HFFc6 (cell line): ENCODE measurements around the gene PTCHD4. TPM values are rescaled to one million over a fixed set of nuclear protein-coding genes. Genes with fewer than 3 reads are reported as not detected.
"Not testable (repeated sequence)": the region's sequence is repeated elsewhere in the genome, so short reads cannot be mapped to it uniquely, and the experiment has no call there.

Experiments used
- DNase-seq: peaks from one replicate; pipeline ENCODE4 v3.0.0-alpha.2; 2018
- H3K27ac Mint-ChIP-seq: 2 replicates; pipeline ENCODE4 v1.8.0; 2020; ENCODE audit warnings: mild to moderate bottlenecking, mixed read lengths
- H3K27me3 Mint-ChIP-seq: 2 replicates; pipeline ENCODE4 v1.8.0; 2021; ENCODE audit warnings: mild to moderate bottlenecking, moderate library complexity, mixed read lengths; ENCODE audit not compliant: insufficient read depth
- H3K36me3 Mint-ChIP-seq: 2 replicates; pipeline ENCODE4 v1.8.0; 2021; ENCODE audit warnings: low read depth, mixed read lengths
- H3K4me1 Mint-ChIP-seq: 2 replicates; pipeline ENCODE4 v1.8.0; 2020; ENCODE audit warnings: low read depth, mixed read lengths
- H3K4me3 Mint-ChIP-seq: 2 replicates; pipeline ENCODE4 v1.8.0; 2020; ENCODE audit warnings: mild to moderate bottlenecking, moderate library complexity, mixed read lengths
- H3K9me3 Mint-ChIP-seq: 2 replicates; pipeline ENCODE4 v1.8.0; 2020; ENCODE audit warnings: mild to moderate bottlenecking, mixed read lengths
- total RNA-seq, 6 experiments: library from RNA; stranded (reverse); fragmentation: NEBNext Ultra II Directional; extraction: Animal tissue kit (Norgen Biotek cat#: 25700); gene quantifications; 2 replicates in 1 of 6; 3 replicates in 5 of 6; pipeline ENCODE4 v1.2.3, GENCODE V29; 2021
- TF ChIP-seq, protein P1 (sequence below): fragments of 200-600 bp; sonication (generic); IDR thresholded peaks from 2 replicates; pipeline ENCODE4 v1.5.0; 2021; ENCODE audit warnings: antibody characterized with exemption, mild to moderate bottlenecking

Gene PTCHD4
- total RNA-seq, 6 experiments from 2014 or later = 1.2 to 9.7 (median 8.5) TPM

DNA sequence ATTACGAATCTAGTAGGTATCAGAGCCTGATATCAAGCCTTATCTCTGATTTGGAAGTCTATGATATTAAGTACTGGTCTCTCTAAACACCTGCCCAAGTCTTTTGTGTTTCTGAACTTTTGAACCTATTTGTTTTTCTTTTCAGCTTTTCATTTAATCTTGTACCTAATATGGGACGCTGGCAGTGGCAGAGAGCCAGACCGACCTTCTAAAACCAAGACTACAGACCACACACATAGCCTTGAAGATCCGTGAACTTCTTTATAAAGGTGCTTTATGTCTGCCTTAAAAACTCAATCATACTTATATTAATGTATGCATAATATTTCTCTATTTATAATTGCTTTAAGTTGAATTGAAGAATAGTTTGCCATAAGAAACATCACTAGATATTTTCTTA lies 12.6 kb upstream of the PTCHD4 start:
- Mint-ChIP-seq H3K9me3 (peaks cover 6% of the 10 kb centered on the region; the same call in 1 of the 2 replicates), H3K36me3 (no peaks in the 10 kb centered on the region; the same call in 1 of the 2 replicates), H3K4me3 (no peak overlapping the region), H3K27me3 (peaks cover 3% of the 10 kb centered on the region), H3K27ac (no peak overlapping the region), H3K4me1 (no peaks in the 10 kb centered on the region)
- no peak for DNase-seq
- TF ChIP-seq, protein P1, sequence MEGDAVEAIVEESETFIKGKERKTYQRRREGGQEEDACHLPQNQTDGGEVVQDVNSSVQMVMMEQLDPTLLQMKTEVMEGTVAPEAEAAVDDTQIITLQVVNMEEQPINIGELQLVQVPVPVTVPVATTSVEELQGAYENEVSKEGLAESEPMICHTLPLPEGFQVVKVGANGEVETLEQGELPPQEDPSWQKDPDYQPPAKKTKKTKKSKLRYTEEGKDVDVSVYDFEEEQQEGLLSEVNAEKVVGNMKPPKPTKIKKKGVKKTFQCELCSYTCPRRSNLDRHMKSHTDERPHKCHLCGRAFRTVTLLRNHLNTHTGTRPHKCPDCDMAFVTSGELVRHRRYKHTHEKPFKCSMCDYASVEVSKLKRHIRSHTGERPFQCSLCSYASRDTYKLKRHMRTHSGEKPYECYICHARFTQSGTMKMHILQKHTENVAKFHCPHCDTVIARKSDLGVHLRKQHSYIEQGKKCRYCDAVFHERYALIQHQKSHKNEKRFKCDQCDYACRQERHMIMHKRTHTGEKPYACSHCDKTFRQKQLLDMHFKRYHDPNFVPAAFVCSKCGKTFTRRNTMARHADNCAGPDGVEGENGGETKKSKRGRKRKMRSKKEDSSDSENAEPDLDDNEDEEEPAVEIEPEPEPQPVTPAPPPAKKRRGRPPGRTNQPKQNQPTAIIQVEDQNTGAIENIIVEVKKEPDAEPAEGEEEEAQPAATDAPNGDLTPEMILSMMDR = no peak

DNA sequence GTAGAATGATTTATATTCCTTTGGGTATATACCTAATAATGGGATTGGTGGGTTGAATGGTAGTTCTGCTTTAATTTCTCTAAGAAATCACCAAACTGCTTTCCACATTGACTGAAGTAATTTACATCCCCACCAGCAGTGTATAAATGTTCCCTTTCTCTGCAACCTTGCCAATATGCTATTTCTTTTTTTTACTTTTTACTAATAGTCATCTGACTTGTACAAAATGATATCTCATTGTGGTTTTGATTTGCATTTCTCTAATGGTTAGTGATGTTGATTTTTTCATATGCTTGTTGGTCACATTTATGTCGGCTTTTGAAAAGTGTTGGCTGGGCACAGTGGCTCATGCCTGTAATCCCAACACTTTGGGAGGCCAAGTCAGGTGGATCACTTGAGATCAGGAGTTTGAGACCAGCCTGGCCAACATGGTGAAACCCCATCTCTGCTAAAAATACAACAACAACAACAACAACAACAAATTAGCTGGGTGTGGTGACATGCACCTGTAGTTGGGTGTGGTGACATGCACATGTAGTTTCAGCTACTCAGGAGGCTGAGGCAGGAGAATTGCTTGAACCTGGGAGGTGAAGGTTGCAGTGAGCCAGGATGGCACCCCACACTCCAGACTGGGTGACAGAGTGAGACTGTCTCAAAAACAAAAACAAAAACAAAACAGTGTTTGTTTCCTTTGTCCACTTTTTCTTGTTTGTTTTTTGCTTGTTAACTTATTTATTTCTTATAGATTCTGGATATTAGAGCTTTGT lies 11.2 kb upstream of the PTCHD4 start:
- not testable (repeated sequence) for H3K27me3 Mint-ChIP-seq, H3K4me3 Mint-ChIP-seq, H3K27ac Mint-ChIP-seq, DNase-seq, H3K4me1 Mint-ChIP-seq, H3K36me3 Mint-ChIP-seq, H3K9me3 Mint-ChIP-seq

DNA sequence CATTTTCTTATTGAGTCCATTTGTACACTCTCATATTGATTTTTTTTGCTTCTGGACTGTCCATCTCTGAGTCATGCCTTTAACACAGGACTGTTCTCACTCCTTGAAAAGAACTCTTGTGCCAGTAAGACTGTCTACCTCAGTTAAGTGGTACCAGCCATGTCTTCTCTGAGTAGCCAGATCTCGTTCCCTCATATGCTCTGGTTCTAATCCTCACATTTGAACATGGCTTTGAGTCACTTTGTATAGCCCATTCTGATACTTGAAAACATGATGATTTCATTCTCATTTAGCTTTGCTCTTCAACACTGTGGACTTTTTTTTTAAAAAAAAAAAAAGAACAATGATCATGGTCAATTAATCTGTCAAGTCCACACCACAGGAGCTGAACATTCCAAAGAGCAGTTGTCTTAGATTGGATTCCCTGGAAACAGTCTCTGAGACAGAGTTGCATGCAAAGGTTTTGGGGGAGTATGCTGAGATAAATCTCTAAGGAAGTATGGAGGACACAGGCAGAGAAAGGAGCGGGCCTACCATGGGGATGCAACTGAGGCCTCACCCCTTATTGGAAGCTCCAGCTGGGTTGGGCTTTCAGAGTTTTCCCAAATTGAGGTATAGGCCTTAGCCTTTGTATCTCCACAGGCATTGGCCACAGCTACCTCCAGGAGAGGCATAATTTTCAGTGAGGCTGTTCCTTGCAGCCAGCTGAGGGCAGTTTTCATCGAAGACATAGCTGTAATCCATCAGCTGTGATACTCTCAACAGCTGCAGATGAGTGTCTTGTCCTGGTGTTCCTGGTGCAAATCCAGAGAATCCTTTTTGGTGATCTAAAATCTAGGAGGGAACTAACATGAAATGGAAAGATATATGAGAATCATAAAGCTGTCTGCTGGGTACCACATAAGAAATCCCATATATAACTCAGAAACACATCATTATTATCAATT lies 6.0 kb upstream of the PTCHD4 start:
- DNase-seq = no peak
- TF ChIP-seq, protein P1 = no peak
- no peak overlapping the region for H3K4me3 Mint-ChIP-seq
- no peaks in the 10 kb centered on the region for H3K9me3 Mint-ChIP-seq
- no peak overlapping the region for H3K27ac Mint-ChIP-seq
- H3K27me3 Mint-ChIP-seq = no peaks in the 10 kb centered on the region; the same call in 1 of the 2 replicates
- peaks cover 21% of the 10 kb centered on the region; the same call in 1 of the 2 replicates for H3K4me1 Mint-ChIP-seq
- H3K36me3 Mint-ChIP-seq = no peaks in the 10 kb centered on the region

DNA sequence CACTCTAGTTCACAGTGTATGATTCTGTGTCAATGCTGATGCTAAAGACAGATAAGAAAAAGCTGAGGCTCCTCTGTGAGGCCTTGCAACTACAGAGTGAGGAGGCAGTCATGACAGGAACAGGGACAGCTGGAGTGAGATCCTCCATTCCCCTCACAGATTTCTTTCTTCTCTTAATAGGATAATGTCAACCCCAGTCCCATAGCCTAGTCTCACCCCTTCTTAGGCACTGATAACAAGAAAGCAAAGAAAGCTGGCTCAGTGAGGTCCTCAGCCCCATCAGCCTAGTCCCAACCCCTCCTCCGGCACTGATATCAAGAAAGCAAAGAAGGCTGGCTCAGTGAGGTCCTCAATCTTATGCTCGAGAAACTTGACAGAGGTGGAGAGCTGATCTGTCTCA lies 2.1 kb upstream of the PTCHD4 start:
- no peak for DNase-seq
- H3K27me3 Mint-ChIP-seq = peaks cover 3% of the 10 kb centered on the region; the same call in 1 of the 2 replicates
- H3K36me3 Mint-ChIP-seq = no peaks in the 10 kb centered on the region
- H3K4me3 Mint-ChIP-seq = peak overlapping the region; percentile 29; the same call in 1 of the 2 replicates
- no peaks in the 10 kb centered on the region for H3K9me3 Mint-ChIP-seq
- TF ChIP-seq, protein P1 = no peak
- peak overlapping the region; percentile 64; the same call in 1 of the 2 replicates for H3K27ac Mint-ChIP-seq
- peaks cover 34% of the 10 kb centered on the region for H3K4me1 Mint-ChIP-seq

DNA sequence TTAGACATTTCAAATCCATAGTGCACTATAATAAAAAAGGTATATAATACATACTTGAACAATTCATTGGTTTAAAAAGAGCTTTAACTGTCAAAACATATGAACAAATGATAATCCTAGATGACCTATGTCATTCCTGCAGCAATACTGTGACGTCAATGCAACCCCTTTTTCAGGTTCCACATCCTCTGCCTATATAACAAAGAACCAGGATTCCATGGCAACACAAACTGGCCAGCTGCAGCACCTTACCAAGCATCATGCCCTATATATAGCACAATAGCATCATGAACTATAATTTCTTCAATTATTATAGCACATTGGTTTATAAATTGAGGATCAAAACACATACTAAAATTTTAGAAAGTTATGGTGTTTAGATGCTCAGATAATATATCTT lies 578 bp upstream of the PTCHD4 start:
- Mint-ChIP-seq H3K4me3 (peak overlapping the region; percentile 91; the same call in 1 of the 2 replicates), H3K27me3 (peaks cover 3% of the 10 kb centered on the region; the same call in 1 of the 2 replicates), H3K27ac (peak overlapping the region; percentile 93), H3K4me1 (peaks cover 37% of the 10 kb centered on the region), H3K36me3 (peaks cover 4% of the 10 kb centered on the region; the same call in 1 of the 2 replicates), H3K9me3 (peaks cover 4% of the 10 kb centered on the region; the same call in 1 of the 2 replicates)
- TF ChIP-seq, protein P1 = no peak
- no peak for DNase-seq
